K562 (cell line): ENCODE results near the gene ARHGAP18. TPM values are rescaled to one million over a fixed set of nuclear protein-coding genes. Genes with fewer than 3 reads are reported as not detected.

Experiments used
- ATAC-seq: fragments of 200-7000 bp; cut with Tn5 transposase; 3 replicates; pipeline ENCODE4 v1.9.1; 2020; ENCODE audit warnings: moderate library complexity
- BruUV-seq: library from RNA; stranded (reverse); fragments of 400-500 nt; replicated peaks from 2 replicates; lab custom pipeline; 2021; lab: Mats Ljungman, UMichigan
- CTCF ChIA-PET: fragments of 300-600 bp; formaldehyde crosslinking; extraction: SDS; loops from one replicate; lab custom pipeline; 2021; ENCODE audit warnings: low intra/inter-chr PET ratio; lab: Yijun Ruan, JAX
- POLR2A ChIA-PET: fragments of 300-600, 350-650 bp; sonication (Branson Sonifier 250); formaldehyde crosslinking; extraction: SDS; loops from one replicate; lab custom pipeline; 2021; ENCODE audit warnings: antibody characterized with exemption, inconsistent platforms; lab: Yijun Ruan, JAX
- DNase-seq, 4 experiments: peaks; one replicate each; pipeline versions ENCODE4 v3.0.0 to v3.0.0-alpha.2; 2011 to 2018; ENCODE audit warnings: low spot score in 3 of 4, mixed read lengths in 3 of 4; ENCODE audit errors: extremely low read depth in 1 of 4
- FAIRE-seq: peaks from 2 replicates; lab custom pipeline; 2011; peaks lifted over from hg19 to GRCh38; lab: Jason Lieb, UNC
- H2AFZ ChIP-seq: 2 replicates; pipeline ENCODE4 v1.6.0; 2011; ENCODE audit warnings: low read depth, low read length, control low read depth, inconsistent platforms
- H3K27ac ChIP-seq: fragments of 200-600 bp; 3 replicates; pipeline ENCODE4 v1.8.0; 2011; ENCODE audit warnings: low read depth, mild to moderate bottlenecking, control low read depth, inconsistent platforms, low read length, moderate library complexity, mixed read lengths; ENCODE audit errors: extremely low read depth
- H3K27me3 ChIP-seq, 2 experiments: fragments of 300-600 bp in 1 of 2; 2 replicates in 1 of 2; 3 replicates in 1 of 2; pipeline versions ENCODE4 v1.6.0 to v1.8.0; 2011; ENCODE audit warnings: inconsistent platforms in 2 of 2, low read length in 2 of 2, mild to moderate bottlenecking in 1 of 2, mixed read lengths in 1 of 2, moderate library complexity in 1 of 2; ENCODE audit not compliant: control insufficient read depth in 2 of 2, insufficient read depth in 2 of 2
- H3K36me3 ChIP-seq: fragments of 300-600 bp; 3 replicates; pipeline ENCODE4 v1.8.0; 2011; ENCODE audit warnings: mild to moderate bottlenecking, low read length, inconsistent platforms; ENCODE audit not compliant: control insufficient read depth, insufficient read depth
- H3K4me1 ChIP-seq, 2 experiments: fragments of 200-600 bp in 1 of 2; replicated peaks in 1 of 2; 2 replicates in 1 of 2; 3 replicates in 1 of 2; pipeline versions ENCODE4 v1.5.1 to v1.8.0; 2011; ENCODE audit warnings: inconsistent platforms in 2 of 2, low read length in 2 of 2, mild to moderate bottlenecking in 1 of 2, mixed read lengths in 1 of 2, moderate library complexity in 1 of 2; ENCODE audit not compliant: control insufficient read depth in 2 of 2, insufficient read depth in 2 of 2
- H3K4me2 ChIP-seq: 2 replicates; pipeline ENCODE4 v1.6.1; 2011; ENCODE audit warnings: low read length, control low read depth, inconsistent platforms, mixed read lengths; ENCODE audit not compliant: insufficient read depth
- H3K4me3 ChIP-seq: fragments of 200-600 bp; sonication (generic), shearing (Covaris generic); 2 replicates; pipeline ENCODE4 v1.5.1; 2016; ENCODE audit warnings: control low read depth, inconsistent platforms
- H3K79me2 ChIP-seq: fragments of 200-600 bp; 3 replicates; pipeline ENCODE4 v1.8.0; 2011; ENCODE audit warnings: low read length, inconsistent platforms; ENCODE audit not compliant: control insufficient read depth, insufficient read depth
- H3K9ac ChIP-seq, 2 experiments: 2 replicates each; pipeline versions ENCODE4 v1.6.0 to v1.6.1; 2011; ENCODE audit warnings: low read depth in 2 of 2, low read length in 2 of 2, control low read depth in 1 of 2, inconsistent platforms in 1 of 2, mild to moderate bottlenecking in 1 of 2, mixed read lengths in 1 of 2; ENCODE audit not compliant: insufficient read depth in 1 of 2
- H3K9me1 ChIP-seq: one replicate; pipeline ENCODE4 v1.6.0; 2011; ENCODE audit warnings: inconsistent platforms, mild to moderate bottlenecking, low read length, moderate library complexity; ENCODE audit not compliant: control insufficient read depth, insufficient read depth
- H3K9me3 ChIP-seq: replicated peaks from 2 replicates; pipeline ENCODE4 v1.5.1; 2011; ENCODE audit warnings: low read depth, low read length, inconsistent platforms; ENCODE audit not compliant: control insufficient read depth, insufficient read depth
- H4K20me1 ChIP-seq: replicated peaks from 2 replicates; pipeline ENCODE4 v1.6.1; 2011; ENCODE audit warnings: low read length, inconsistent platforms, mixed read lengths; ENCODE audit not compliant: control insufficient read depth, insufficient read depth
- CAMTA2 ChIP-seq: fragments of 250-450 bp; sonication (Bioruptor Pico); conservative IDR thresholded peaks from 2 replicates; pipeline ENCODE4 v1.5.1; 2022
- CXXC5 ChIP-seq: fragments of 250-450 bp; sonication (Bioruptor Pico); IDR thresholded peaks from 2 replicates; pipeline ENCODE4 v1.8.0; 2022; ENCODE audit warnings: inconsistent platforms, mild to moderate bottlenecking, moderate library complexity
- LARP7 ChIP-seq: fragments of 450-650 bp; IDR thresholded peaks from 2 replicates; pipeline ENCODE4 v1.6.1; 2016
- NFE2L1 ChIP-seq: fragments of 450-650 bp; IDR thresholded peaks from 2 replicates; pipeline ENCODE4 v1.6.1; 2016; ENCODE audit warnings: missing genetic modification characterization, low read depth, mild to moderate bottlenecking, missing compliant biosample characterization, moderate library complexity, borderline replicate concordance
- POU5F1 ChIP-seq: fragments of 150-350 bp; IDR thresholded peaks from 2 replicates; pipeline ENCODE4 v1.6.1; 2014; ENCODE audit warnings: borderline replicate concordance, low read length, low read depth, mild to moderate bottlenecking; ENCODE audit not compliant: partially characterized antibody
- XRCC4 ChIP-seq: IDR thresholded peaks from one replicate; pipeline ENCODE4 v1.6.1; 2011; ENCODE audit not compliant: insufficient read depth, insufficient read length; ENCODE audit errors: extremely low read depth
- ZNF75A ChIP-seq: fragments of 450-650 bp; formaldehyde crosslinking; IDR thresholded peaks from 2 replicates; pipeline ENCODE4 v1.4.0; 2020; ENCODE audit warnings: mild to moderate bottlenecking
- WGBS: fragments of 100-300 bp; shearing (Covaris generic); methylation state at CpG from one replicate; pipeline ENCODE4 v1.1.6; 2016; ENCODE audit warnings: low coverage, mixed read lengths; ENCODE audit not compliant: insufficient coverage; ENCODE audit errors: missing lambda C conversion rate; 5-methylcytosine and 5-hydroxymethylcytosine counted together
- in situ Hi-C: fragments of 300-500 bp; cut with MboI; formaldehyde crosslinking; loops from 4 replicates; pipeline ENCODE4 v1.15.0; 2018; ENCODE audit warnings: inconsistent platforms, mixed read lengths
- intact Hi-C: fragments of 100-400 bp; cut with micrococcal nuclease; formaldehyde crosslinking; loops from 2 replicates; pipeline ENCODE4 v1.14.2; 2022
- polyA plus RNA-seq, 8 experiments: library from polyadenylated mRNA; depleted of rRNA in 4 of 8; stranded (reverse) in 5 of 8; unstranded in 3 of 8; fragments of >200 nt; fragmentation: Nextera tagmentation in 2 of 8; fragmentation: Illumina TruSeq in 1 of 8; extraction: Ambion mirVana in 2 of 8; extraction: Trizol in 1 of 8; gene quantifications; 2 replicates each; pipeline versions ENCODE4 v1.2.1 to v1.2.3, GENCODE V29; 2011 to 2014; ENCODE audit warnings: inconsistent platforms in 1 of 8, missing spikeins in 1 of 8
- total RNA-seq, 7 experiments: library from RNA; depleted of rRNA in 6 of 7; stranded (reverse); fragments of >200 nt in 6 of 7; fragmentation: Illumina TruSeq in 2 of 7; extraction: Trizol in 2 of 7; gene quantifications; 2 replicates each; pipeline versions ENCODE4 v1.2.1 to v1.2.3, GENCODE V29; 2011 to 2021; ENCODE audit warnings: low replicate concordance in 1 of 7
- TF ChIP-seq, protein P1 (sequence below): fragments of 200-800 bp; sonication (Bioruptor generic); IDR thresholded peaks from 2 replicates; pipeline ENCODE4 v1.6.1; 2017; ENCODE audit warnings: missing genetic modification characterization, missing compliant biosample characterization
- TF ChIP-seq, protein P2 (sequence below): fragments of 450-650 bp; IDR thresholded peaks from 2 replicates; pipeline ENCODE4 v1.6.1; 2016; ENCODE audit warnings: mild to moderate bottlenecking
- TF ChIP-seq, protein P3 (sequence below): fragments of 200-800 bp; sonication (Bioruptor generic); IDR thresholded peaks from 2 replicates; pipeline ENCODE4 v1.6.1; 2017; ENCODE audit warnings: missing genetic modification characterization, missing compliant biosample characterization

Gene ARHGAP18
- total and polyA plus RNA-seq, 9 of the 15 experiments (the other 6 are each of a cell fraction or from before 2014, with no cell fraction given): 13.3 to 29.7 (median 21.1) TPM

DNA sequence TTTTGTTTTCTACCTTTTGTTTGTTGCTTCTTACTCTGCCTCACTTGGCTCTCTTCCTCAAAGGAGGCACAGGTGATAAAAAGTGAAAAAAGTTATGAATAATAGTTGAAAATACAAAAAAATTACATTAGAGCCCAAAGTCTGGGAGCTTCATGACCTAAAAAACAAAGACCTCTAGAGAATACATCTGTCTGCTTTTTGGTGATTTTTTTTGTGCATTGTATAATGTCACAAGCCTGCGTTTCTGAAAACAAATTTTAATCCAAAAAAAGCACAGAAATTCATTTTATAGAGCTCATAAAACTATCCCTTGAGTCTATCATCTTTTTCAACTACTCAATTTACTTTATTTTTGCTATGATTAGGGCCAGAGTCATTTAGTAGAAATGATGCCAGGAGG is 41.4 kb upstream of the ARHGAP18 start:
- Histone ChIP-seq H3K9me3 (no peaks in the 10 kb centered on the region), H3K79me2 (no peaks in the 10 kb centered on the region), H4K20me1 (no peaks in the 10 kb centered on the region), H3K4me3 (no peak overlapping the region), H3K36me3 (no peaks in the 10 kb centered on the region), H3K4me1 (peaks cover 0 to 32% of the 10 kb centered on the region in 2 experiments; a peak in 4 of 5 replicates), H2AFZ (no peak overlapping the region), H3K27ac (no peak overlapping the region), H3K9me1 (no peaks in the 10 kb centered on the region), H3K27me3 (no peaks in the 10 kb centered on the region), H3K9ac (no peak overlapping the region), H3K4me2 (no peak overlapping the region)
- POLR2A ChIA-PET: no interaction called here
- ATAC-seq (no peak), DNase-seq (no peak), FAIRE-seq (no peak)
- intact Hi-C loops: loop anchor here (1.0 kb wide), 1 partner anchor 114 kb away; no protein-coding TSS in a partner anchor
- 86% methylated on average over 1 of the region's 1 CpG for WGBS
- TF ChIP-seq, protein P1, sequence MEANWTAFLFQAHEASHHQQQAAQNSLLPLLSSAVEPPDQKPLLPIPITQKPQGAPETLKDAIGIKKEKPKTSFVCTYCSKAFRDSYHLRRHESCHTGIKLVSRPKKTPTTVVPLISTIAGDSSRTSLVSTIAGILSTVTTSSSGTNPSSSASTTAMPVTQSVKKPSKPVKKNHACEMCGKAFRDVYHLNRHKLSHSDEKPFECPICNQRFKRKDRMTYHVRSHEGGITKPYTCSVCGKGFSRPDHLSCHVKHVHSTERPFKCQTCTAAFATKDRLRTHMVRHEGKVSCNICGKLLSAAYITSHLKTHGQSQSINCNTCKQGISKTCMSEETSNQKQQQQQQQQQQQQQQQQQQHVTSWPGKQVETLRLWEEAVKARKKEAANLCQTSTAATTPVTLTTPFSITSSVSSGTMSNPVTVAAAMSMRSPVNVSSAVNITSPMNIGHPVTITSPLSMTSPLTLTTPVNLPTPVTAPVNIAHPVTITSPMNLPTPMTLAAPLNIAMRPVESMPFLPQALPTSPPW (CRISPR knock-in tag): peak; percentile 19; the same call in 1 of the 2 replicates
- no peak for TF ChIP-seq CAMTA2
- in situ Hi-C loops: no loop called here
- CTCF ChIA-PET: no interaction called here
- no TSS peak for BruUV-seq

DNA sequence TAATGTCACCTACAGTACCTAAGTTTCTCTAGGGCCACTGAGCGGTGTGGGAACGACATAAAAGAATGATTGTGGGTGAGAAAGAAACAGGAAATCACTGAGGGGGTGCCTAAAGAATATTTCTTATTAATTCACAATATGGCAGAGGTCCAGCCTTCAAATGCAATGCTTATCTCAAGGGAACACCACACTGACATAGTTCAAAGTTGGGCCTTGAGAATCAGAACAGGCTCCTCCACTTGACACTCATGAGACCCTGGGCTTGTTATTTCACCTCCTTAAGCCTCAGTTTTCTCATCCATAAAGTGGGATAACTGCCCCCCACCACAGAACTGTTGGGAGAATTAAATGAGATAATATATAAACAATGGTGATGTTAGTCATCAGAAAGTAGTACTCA is 40.4 kb upstream of the ARHGAP18 start:
- H3K4me2 ChIP-seq: no peak overlapping the region
- 35% methylated on average over 2 of the region's 2 CpGs for WGBS
- H3K9me3 ChIP-seq: no peaks in the 10 kb centered on the region
- in situ Hi-C loops: no loop called here
- ChIA-PET CTCF (no interaction called here), POLR2A (interaction anchor here (1.2 to 1.8 kb wide), 2 partner anchors 14 to 87 kb away, joined by 3 to 6 read pairs; no protein-coding TSS in a partner anchor)
- FAIRE-seq (no peak), ATAC-seq (no peak), DNase-seq (peak in 1 of 4 experiments; percentile 39)
- no peak overlapping the region for H3K27ac ChIP-seq
- H3K4me3 ChIP-seq: no peak overlapping the region
- no peaks in the 10 kb centered on the region for H4K20me1 ChIP-seq
- H3K36me3 ChIP-seq: no peaks in the 10 kb centered on the region
- no peak overlapping the region for H3K9ac ChIP-seq
- H2AFZ ChIP-seq: peak overlapping the region; percentile 57; the same call in 1 of the 2 replicates
- H3K79me2 ChIP-seq: no peaks in the 10 kb centered on the region
- intact Hi-C loops: no loop called here
- no peaks in the 10 kb centered on the region for H3K27me3 ChIP-seq
- no TSS peak for BruUV-seq
- peaks cover 0 to 32% of the 10 kb centered on the region in 2 experiments; a peak in 4 of 5 replicates for H3K4me1 ChIP-seq
- no peaks in the 10 kb centered on the region for H3K9me1 ChIP-seq
- no peak for TF ChIP-seq ZNF75A (CRISPR knock-in tag)
- 0 out of 2 replicates have a peak, but pooled peaks have one; percentile 20 for TF ChIP-seq CXXC5 (CRISPR knock-in tag)
- TF ChIP-seq XRCC4: no peak
- TF ChIP-seq, protein P2, sequence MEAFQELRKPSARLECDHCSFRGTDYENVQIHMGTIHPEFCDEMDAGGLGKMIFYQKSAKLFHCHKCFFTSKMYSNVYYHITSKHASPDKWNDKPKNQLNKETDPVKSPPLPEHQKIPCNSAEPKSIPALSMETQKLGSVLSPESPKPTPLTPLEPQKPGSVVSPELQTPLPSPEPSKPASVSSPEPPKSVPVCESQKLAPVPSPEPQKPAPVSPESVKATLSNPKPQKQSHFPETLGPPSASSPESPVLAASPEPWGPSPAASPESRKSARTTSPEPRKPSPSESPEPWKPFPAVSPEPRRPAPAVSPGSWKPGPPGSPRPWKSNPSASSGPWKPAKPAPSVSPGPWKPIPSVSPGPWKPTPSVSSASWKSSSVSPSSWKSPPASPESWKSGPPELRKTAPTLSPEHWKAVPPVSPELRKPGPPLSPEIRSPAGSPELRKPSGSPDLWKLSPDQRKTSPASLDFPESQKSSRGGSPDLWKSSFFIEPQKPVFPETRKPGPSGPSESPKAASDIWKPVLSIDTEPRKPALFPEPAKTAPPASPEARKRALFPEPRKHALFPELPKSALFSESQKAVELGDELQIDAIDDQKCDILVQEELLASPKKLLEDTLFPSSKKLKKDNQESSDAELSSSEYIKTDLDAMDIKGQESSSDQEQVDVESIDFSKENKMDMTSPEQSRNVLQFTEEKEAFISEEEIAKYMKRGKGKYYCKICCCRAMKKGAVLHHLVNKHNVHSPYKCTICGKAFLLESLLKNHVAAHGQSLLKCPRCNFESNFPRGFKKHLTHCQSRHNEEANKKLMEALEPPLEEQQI: 0 out of 2 replicates have a peak, but pooled peaks have one; percentile 33
- TF ChIP-seq POU5F1: no peak
- TF ChIP-seq, protein P3, sequence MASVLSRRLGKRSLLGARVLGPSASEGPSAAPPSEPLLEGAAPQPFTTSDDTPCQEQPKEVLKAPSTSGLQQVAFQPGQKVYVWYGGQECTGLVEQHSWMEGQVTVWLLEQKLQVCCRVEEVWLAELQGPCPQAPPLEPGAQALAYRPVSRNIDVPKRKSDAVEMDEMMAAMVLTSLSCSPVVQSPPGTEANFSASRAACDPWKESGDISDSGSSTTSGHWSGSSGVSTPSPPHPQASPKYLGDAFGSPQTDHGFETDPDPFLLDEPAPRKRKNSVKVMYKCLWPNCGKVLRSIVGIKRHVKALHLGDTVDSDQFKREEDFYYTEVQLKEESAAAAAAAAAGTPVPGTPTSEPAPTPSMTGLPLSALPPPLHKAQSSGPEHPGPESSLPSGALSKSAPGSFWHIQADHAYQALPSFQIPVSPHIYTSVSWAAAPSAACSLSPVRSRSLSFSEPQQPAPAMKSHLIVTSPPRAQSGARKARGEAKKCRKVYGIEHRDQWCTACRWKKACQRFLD (CRISPR knock-in tag): no peak
- no peak for TF ChIP-seq NFE2L1 (tag)
- no peak for TF ChIP-seq LARP7
